Fibroblast of skin of back (primary cell): ENCODE results near the gene GLI1. TPM values are rescaled to one million over a fixed set of nuclear protein-coding genes. Genes with fewer than 3 reads are reported as not detected.
"Not testable (repeated sequence)": the region's sequence is repeated elsewhere in the genome, so short reads cannot be mapped to it uniquely, and the experiment has no call there.

Source experiments
- DNase-seq: peaks from one replicate; pipeline ENCODE4 v3.0.0-alpha.2; 2013
- polyA plus RNA-seq, 2 experiments: library from polyadenylated mRNA; unstranded; fragments of 120-200 nt; gene quantifications; one replicate each; pipeline ENCODE4 v1.2.1, GENCODE V29; 2013; ENCODE audit not compliant: insufficient read length in 2 of 2

GLI1 gene
- 11.0 TPM for polyA plus RNA-seq (2013, experiment 1 of 2; ENCODE audit: insufficient read length)
- 4.3 TPM for polyA plus RNA-seq (2013, experiment 2 of 2; ENCODE audit: insufficient read length)

- DNase-seq = no peak
Observed at GRCh38 chr12:57459750-57460467, at the start of gene GLI1. Gene GLI1, plus strand, starts transcription at chr12:57459785. Its CDS starts 3,907 bp downstream, at chr12:57463692.

- DNase-seq = no peak
Observed at GRCh38 chr12:57410534-57410933, 49.1 kb upstream of the GLI1 start.

DNA sequence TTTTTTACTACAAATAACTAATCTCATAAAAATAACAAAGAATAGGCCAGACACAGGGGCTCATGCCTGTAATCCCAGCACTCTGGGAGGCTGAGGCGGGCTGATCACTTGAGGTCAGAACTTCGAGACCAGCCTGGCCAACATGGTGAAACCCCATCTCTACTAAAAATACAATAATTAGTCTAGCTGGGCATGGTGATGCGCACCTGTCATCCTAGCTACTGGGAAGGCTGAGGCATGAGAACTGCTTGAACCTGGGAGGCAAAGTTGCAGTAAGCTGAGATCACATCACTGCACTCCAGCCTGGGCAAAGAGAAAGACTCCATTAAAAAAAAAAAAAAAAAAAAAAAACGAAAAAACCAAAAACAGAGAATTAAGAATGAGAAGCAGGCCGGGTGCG lies 45.4 kb upstream of the GLI1 start:
- DNase-seq = not testable (repeated sequence)

GRCh38 chr12:57415088-57415487 lies 44.5 kb upstream of the GLI1 start:
- no peak for DNase-seq

GRCh38 chr12:57416039-57416996 lies 43.3 kb upstream of the GLI1 start:
- DNase-seq = peak; percentile 20

- DNase-seq = no peak
Observed at GRCh38 chr12:57418255-57418654, 41.3 kb upstream of the GLI1 start.

DNA sequence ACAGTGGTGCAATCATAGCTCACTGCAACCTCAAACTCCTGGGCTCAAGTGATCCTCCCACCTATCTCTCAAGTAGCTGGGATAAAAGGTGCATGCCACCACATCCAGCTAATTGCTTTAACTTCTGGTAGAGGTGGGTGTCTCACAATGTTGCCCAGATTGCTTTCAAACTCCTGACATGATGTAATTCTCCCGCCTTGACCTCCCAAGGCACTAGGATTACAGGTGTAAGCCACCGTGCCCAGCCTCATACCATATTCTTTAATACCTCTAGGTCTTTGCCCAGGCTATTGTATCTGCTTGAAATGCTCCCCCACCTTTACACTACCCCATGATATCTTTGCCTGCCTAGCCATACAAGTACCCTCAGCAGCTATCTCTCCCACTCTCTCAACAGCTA lies 40.1 kb upstream of the GLI1 start:
- DNase-seq = no peak

DNA sequence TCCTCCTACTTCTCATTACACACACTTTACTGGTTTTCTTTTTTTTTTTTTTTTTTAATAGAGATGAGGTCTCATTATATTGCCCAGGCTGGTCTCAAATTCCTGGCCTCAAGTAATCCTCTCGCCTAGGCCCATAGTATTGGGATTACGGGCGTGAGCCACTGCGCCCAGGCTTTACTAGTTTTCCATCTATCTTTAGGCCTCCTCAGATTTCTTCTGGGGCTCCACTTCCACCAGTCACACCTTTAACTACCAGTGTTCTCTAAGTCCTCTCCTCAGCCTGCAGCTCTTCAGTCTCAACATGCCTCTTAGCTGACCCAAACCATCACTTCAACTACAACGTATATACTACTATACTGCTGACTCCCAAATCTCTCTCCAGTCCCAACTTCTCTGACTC lies 39.1 kb upstream of the GLI1 start:
- no peak for DNase-seq

- not testable (repeated sequence) for DNase-seq
Observed at GRCh38 chr12:57426948-57427347, 32.6 kb upstream of the GLI1 start.

DNA sequence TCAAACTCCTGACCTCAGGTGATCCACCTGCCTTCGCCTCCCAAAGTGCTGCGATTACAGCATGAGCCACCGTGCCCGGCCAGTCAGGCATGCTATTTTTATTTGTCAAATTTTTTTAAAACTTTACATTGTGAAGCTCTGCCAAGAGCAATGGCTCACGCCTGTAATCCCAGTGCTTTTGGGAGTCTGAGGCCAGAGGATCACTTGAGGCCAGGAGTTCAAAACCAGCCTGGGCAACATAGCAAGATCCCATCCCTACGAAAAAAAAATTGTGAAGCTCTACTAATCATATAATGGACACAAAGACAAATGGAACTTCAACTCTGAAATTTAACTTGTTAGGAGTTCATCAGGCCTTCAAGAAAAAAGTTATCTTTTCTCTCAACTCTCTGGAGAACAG lies 30.6 kb upstream of the GLI1 start:
- DNase-seq = no peak

DNA sequence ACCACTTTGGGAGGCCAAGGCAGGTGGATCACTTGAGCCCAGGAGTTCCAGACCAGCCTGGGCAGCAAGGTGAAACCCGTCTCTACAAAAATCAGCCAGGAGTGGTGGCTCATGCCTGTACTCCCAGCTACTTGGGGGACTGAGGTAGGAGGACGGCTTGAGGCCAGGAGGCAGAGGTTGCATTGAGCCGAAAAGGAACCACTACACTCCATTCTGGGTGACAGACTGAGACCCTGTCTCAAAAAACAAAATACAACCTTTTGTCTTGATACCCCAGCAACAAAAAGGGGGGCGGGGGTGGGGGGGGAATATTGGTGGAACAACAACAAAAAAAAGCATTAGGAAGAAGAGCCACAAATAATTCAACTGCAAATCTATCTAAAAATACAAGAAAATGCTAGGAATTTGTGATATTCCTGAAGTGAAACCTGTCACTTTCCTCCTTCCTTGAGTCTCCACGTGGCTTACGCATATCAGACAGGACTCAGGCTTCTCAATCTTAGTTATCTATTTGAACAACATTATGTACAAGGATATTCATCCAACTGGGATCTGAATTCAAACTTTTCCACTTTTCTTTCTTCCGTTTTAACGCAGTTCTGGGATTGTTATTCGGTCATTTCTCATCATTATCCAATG lies 30.0 kb upstream of the GLI1 start:
- peak; percentile 15 for DNase-seq

- no peak for DNase-seq
Observed at GRCh38 chr12:57430112-57430930, 29.3 kb upstream of the GLI1 start.

GRCh38 chr12:57430931-57431566 lies 28.5 kb upstream of the GLI1 start, which contains the start of gene R3HDM2:
Gene R3HDM2, minus strand, starts transcription at chr12:57431043. Its CDS starts 120,615 bp downstream, at chr12:57310428.
- peak; percentile 93 for DNase-seq

DNA sequence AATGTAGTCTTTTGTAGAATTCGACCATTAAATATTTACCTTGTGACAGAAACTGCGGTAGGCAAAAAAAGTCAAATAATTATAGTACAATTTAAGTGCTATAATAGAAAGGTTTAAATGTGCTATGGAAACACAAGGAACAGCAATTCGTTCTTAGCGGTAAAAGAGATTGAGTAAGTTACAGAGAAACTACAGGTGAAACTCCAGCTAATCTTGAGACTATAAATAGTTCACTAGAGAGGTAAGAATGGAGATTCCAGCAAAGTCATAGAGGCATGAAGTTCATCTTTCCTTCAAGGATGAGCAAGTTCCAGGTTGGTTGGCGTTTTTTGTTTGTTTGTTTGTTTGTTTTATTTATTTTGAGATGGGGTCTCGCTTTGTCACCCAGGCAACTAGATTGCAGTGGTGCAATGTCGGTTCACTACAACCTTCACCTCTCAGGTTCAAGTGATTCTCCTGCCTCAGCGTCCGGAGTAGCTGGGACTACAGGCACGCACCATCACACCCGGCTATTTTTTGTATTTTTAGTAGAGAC lies 27.9 kb upstream of the GLI1 start:
- no peak for DNase-seq

DNA sequence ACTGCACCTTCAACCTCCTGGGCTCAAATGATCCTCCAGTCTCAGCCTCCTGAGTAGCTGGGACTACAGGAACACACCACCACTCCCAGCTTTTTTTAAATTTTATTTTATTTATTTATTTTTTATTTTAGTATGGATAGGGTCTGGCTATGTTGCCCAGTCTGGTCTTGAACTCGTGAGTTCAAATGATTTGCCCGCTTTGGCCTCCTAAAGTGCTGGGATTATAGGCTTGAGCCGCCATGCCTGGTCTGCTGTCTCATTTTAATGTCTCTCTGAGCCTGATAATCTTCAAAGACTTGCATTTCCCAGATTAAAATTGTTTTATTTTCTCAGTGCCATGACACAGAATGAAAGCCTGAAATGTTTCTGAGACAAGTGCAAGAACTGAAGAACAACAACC lies 26.2 kb upstream of the GLI1 start:
- DNase-seq = no peak

DNA sequence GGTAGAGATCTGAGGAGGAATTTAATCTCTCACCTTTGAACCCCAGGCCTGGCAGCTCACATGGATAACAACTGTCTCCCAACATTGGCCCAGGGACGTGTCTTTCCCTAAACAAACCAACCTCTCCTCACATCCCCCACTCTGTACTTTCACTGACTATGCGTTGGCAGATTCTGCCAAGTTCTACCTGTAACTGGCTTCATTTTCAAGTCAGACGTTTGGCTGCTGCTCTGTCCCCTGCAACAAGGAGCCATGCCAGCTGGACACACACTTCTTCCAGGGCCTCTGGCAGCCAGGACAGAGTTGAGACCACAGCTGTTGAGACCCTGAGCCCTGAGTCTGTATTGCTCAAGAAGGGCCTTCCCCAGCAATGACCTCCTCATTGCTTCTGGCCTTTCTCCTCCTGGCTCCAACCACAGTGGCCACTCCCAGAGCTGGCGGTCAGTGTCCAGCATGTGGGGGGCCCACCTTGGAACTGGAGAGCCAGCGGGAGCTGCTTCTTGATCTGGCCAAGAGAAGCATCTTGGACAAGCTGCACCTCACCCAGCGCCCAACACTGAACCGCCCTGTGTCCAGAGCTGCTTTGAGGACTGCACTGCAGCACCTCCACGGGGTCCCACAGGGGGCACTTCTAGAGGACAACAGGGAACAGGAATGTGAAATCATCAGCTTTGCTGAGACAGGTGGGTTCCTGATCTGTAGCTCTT lies 24.9 kb upstream of the GLI1 start, which contains the start of gene INHBC:
Gene INHBC (plus strand): TSS at position 268 of the 707 bp plus-strand sequence. CDS start 103 bp downstream, at position 371.
- no peak for DNase-seq

- no peak for DNase-seq
Observed at GRCh38 chr12:57435293-57435692, 24.3 kb upstream of the GLI1 start.

GRCh38 chr12:57438400-57438799 lies 21.2 kb upstream of the GLI1 start:
- no peak for DNase-seq

GRCh38 chr12:57439762-57440266 lies 19.8 kb upstream of the GLI1 start:
- DNase-seq = no peak

DNA sequence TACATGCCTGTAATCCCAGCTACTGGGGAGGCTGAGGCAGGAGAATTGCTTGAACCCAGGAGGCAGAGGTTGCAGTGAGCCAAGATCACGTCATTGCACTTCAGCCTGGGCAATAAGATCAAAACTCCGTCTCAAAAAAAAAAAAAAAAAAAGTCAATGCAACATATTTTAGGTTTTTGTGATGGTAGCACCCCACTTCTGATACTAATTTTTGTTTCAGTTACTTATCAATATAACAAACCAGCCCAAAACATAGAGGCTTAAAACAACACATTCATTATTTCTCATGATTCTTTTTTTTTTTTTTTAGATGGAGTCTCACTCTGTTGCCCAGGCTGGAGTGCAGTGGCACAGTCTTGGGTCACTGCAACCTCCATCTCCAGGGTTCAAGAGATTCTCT lies 18.2 kb upstream of the GLI1 start:
- not testable (repeated sequence) for DNase-seq
